Right lobe of liver (tissue), 6 donors: ENCODE results near the gene ATXN2. TPM values are rescaled to one million over a fixed set of nuclear protein-coding genes. Genes with fewer than 3 reads are reported as not detected.
"Not testable (repeated sequence)": the region's sequence is repeated elsewhere in the genome, so short reads cannot be mapped to it uniquely, and the experiment has no call there.

ENCODE experiments used
- ATAC-seq, 4 donors: fragments of 200-7000 bp; cut with Tn5 transposase; one replicate each; pipeline ENCODE4 v1.9.1; 2020; ENCODE audit warnings: mild to moderate bottlenecking in 4 of 4, moderate library complexity in 4 of 4
- DNase-seq, 3 donors: peaks; one replicate each; pipeline ENCODE4 v3.0.0-alpha.2; 2020
- H3K27ac ChIP-seq, 3 donors: fragments of 200-600 bp; one replicate each; pipeline ENCODE4 v1.8.0; 2022
- H3K27me3 ChIP-seq, 2 donors: fragments of 200-600 bp; one replicate each; pipeline ENCODE4 v1.8.0; 2022
- H3K36me3 ChIP-seq, 4 donors: fragments of 200-600 bp; sonication (generic) in 1 of 4; one replicate each; pipeline versions ENCODE4 v1.5.1 to v1.8.0; 2017 to 2022; ENCODE audit warnings: control low read depth in 1 of 4
- H3K4me1 ChIP-seq, 4 donors: fragments of 200-600 bp; sonication (generic) in 1 of 4; one replicate each; pipeline versions ENCODE4 v1.5.1 to v1.8.0; 2017 to 2022; ENCODE audit warnings: control low read depth in 1 of 4
- H3K4me3 ChIP-seq, 3 donors: fragments of 200-600 bp; one replicate each; pipeline ENCODE4 v1.8.0; 2022
- H3K9me3 ChIP-seq, 4 donors: fragments of 200-600 bp; sonication (generic) in 1 of 4; one replicate each; pipeline versions ENCODE4 v1.5.1 to v1.8.0; 2017 to 2022; ENCODE audit warnings: control low read depth in 1 of 4
- POLR2A ChIP-seq: fragments of 450-650 bp; IDR thresholded peaks from one replicate; pipeline ENCODE4 v1.6.1; 2017; ENCODE audit warnings: antibody characterized with exemption, mild to moderate bottlenecking
- WGBS: methylation state at CpG from one replicate; pipeline ENCODE4 v1.1.6; 2018; ENCODE audit warnings: low coverage, low lambda C conversion rate; ENCODE audit not compliant: insufficient coverage; ENCODE audit errors: missing lambda C conversion rate; 5-methylcytosine and 5-hydroxymethylcytosine counted together
- intact Hi-C, 2 donors: fragments of 100-400 bp; cut with DNase I; formaldehyde crosslinking; loops; one replicate each; pipeline versions ENCODE4 v1.11.2 to v1.14.1; 2022
- total RNA-seq, 6 experiments: library from RNA; depleted of rRNA in 2 of 6; stranded (reverse); fragments of >200 nt in 2 of 6; fragmentation: NEBNext Ultra II Directional in 3 of 6; extraction: Animal tissue kit (Norgen Biotek cat#: 25700) in 3 of 6; gene quantifications; one replicate each; pipeline versions ENCODE4 v1.1.0 to v1.2.4, GENCODE V29; 2016 to 2023
- TF ChIP-seq, protein P1 (sequence below), 4 donors: fragments of 200-600 bp in 3 of 4; fragments of 450-650 bp in 1 of 4; IDR thresholded peaks; one replicate each; pipeline versions ENCODE4 v1.5.1 to v1.8.0; 2016 to 2022; ENCODE audit warnings: antibody characterized with exemption in 4 of 4, mild to moderate bottlenecking in 2 of 4
- donor health status: DM: no; HTN: yes; CAD: no.
- donor health status: DM: no; HTN: no; CAD: no.
- donor health status: DM: no; HTN: no; CAD: no.
- donor health status: DM: no; HTN: yes; CAD: no.
- donor health status: DM: no; HTN: yes; CAD: no.

The ATXN2 gene
- total RNA-seq, 6 experiments from 2014 or later, result 19.1 to 39.5 (median 27.6) TPM

DNA sequence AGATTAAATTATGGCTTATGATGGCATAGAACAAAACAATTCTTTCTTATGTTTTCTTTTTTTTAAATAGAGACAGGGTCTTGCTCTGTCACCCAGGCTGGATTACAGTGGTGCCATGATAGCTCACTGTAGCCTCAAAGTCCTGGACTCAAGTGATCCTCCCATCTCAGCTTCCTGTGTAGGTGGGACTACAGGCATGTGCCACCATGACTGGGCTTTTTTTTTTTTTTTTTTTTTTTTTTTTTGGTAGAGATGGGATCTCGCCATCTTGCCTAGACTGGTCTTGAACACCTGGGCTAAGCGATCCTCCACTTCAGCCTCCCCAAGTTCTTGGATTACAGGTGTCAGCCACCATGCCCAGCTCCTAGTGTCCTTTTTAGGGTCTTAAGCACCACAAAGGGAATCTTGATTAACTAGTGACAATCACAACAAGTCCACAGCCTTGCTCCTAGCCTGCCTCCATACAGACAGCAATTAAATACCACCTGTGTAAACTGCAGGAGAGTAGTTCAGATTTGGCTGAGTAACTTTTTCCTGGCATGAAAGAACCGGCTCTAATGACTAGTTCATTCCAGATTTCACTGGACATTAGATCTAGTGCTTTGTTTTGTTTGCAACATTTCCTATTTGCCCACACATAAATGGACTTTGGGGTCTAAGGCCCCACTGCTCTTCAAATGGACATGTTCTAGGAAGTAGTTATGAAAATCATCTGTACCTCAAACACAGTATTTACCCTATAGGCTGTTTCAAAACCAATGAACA is 131.8 kb downstream of the ATXN2 start:
- ATAC-seq (peak; percentile 33 to 78 (median 58)), DNase-seq (peak in 1 of 3 donors; percentile 24)
- Histone ChIP-seq H3K4me1 (peaks cover 0 to 12% (median 8%) of the 10 kb centered on the region in 4 donors), H3K27ac (peak overlapping the region; percentile 7 to 47 (median 31)), H3K9me3 (no peaks in the 10 kb centered on the region), H3K36me3 (peaks cover 0 to 17% (median 9%) of the 10 kb centered on the region in 4 donors), H3K4me3 (no peak overlapping the region), H3K27me3 (no peaks in the 10 kb centered on the region)
- WGBS, result 76% methylated on average over 3 of the region's 3 CpGs
- intact Hi-C loops, result no loop called here
- no peak for TF ChIP-seq POLR2A
- TF ChIP-seq, protein P1, sequence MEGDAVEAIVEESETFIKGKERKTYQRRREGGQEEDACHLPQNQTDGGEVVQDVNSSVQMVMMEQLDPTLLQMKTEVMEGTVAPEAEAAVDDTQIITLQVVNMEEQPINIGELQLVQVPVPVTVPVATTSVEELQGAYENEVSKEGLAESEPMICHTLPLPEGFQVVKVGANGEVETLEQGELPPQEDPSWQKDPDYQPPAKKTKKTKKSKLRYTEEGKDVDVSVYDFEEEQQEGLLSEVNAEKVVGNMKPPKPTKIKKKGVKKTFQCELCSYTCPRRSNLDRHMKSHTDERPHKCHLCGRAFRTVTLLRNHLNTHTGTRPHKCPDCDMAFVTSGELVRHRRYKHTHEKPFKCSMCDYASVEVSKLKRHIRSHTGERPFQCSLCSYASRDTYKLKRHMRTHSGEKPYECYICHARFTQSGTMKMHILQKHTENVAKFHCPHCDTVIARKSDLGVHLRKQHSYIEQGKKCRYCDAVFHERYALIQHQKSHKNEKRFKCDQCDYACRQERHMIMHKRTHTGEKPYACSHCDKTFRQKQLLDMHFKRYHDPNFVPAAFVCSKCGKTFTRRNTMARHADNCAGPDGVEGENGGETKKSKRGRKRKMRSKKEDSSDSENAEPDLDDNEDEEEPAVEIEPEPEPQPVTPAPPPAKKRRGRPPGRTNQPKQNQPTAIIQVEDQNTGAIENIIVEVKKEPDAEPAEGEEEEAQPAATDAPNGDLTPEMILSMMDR (IDR thresholded peaks at IDR 0.05), result no peak

DNA sequence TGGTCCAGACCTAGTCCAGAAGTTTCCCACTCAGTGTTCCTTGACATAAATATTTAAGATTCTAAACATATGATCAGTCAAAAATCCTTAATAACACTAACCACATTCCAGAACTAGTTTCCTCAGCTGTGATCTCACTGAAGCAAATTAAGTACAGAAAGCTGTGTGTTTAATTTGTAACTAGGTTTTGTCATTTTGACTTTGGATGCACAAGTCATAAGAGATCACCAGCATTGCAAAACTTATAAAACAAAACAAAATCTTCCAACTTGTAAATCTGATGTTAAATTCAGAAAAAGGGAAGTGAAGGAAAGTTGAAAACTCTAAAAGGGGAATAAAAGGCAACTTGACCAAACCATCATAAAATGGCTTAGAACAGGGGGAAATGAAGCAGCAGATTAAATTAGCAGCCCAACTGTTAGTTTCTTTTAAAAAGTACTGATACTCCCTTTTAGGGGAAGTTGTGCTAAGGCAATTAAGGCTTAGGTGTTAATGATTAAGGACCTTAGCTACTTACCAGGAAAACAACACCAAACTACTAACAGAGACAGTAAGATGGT is 136.8 kb downstream of the ATXN2 start:
- Histone ChIP-seq H3K36me3 (peaks cover 0 to 17% (median 2%) of the 10 kb centered on the region in 4 donors), H3K4me1 (peaks cover 0 to 27% (median 12%) of the 10 kb centered on the region in 4 donors), H3K4me3 (no peak overlapping the region), H3K9me3 (no peaks in the 10 kb centered on the region), H3K27me3 (no peaks in the 10 kb centered on the region), H3K27ac (peak overlapping the region; percentile 16 to 74 (median 54))
- intact Hi-C loops, result no loop called here
- DNase-seq (no peak), ATAC-seq (peak; percentile 46 to 82 (median 70))
- TF ChIP-seq, protein P1 (IDR thresholded peaks at IDR 0.05), result no peak
- no peak for TF ChIP-seq POLR2A

DNA sequence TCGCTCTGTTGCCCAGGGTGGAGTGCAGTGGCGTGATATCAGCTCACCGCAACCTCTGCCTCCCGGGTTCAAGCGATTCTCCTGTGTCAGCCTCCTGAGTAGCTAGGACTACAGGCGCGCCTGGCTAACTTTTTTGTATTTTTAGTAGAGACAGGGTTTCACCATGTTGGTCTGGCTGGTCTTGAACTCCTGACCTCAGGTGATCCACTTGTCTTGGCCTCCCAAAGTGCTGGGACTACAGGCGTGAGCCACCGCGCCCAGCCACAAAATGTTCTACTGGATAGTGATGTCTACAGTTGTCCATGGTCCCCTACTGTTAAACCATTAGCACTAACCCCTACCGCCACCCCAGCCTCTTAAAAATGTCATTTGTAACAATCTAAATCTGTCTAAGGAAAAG is 139.0 kb downstream of the ATXN2 start:
- 90% methylated on average over 2 of the region's 11 CpGs for WGBS
- H3K4me1 ChIP-seq, result peaks cover 0 to 27% (median 12%) of the 10 kb centered on the region in 4 donors
- H3K27me3 ChIP-seq, H3K9me3 ChIP-seq, H3K4me3 ChIP-seq, intact Hi-C loops, H3K27ac ChIP-seq, ATAC-seq: not testable (repeated sequence)
- DNase-seq, result peak in 1 of 3 donors; percentile 25
- H3K36me3 ChIP-seq, result peaks cover 5 to 38% (median 15%) of the 10 kb centered on the region in 4 donors

DNA sequence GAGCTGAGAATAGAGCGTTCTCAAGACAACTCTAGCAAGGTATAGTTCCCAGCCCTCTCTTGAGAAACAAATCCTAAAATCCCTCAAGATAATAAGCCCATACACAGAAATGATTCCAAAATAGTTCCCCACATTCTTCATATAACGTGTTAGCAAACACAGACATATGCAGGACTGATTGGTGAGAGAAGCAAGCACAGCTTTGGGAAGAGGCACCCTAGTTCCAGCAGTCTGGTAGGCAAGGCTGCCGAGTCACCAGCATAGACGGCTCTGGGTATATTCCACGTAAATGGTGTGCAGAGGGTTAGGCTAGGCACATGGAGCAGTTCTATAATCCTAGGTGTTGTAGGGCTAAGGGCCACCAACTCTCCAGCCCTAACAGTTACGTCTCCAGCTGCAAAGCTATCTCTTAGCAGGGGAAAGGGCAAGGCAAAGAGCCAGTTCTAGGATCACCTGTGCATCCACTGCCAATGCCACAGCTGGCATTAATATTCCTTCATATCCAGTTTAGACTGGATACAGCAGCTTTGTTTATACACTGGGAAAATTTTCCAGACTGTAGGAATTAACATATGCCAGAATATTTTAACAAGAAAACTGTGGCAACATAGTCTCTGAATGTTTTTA is 140.5 kb downstream of the ATXN2 start:
- H3K36me3 ChIP-seq, result peaks cover 5 to 53% (median 17%) of the 10 kb centered on the region in 4 donors
- ATAC-seq (peak; percentile 26 to 70 (median 46)), DNase-seq (peak in 1 of 3 donors; percentile 65)
- no peak overlapping the region for H3K4me3 ChIP-seq
- H3K4me1 ChIP-seq, result peaks cover 0 to 27% (median 12%) of the 10 kb centered on the region in 4 donors
- H3K27me3 ChIP-seq, result no peaks in the 10 kb centered on the region
- WGBS, result 88% methylated on average over 3 of the region's 6 CpGs
- H3K9me3 ChIP-seq, result no peaks in the 10 kb centered on the region
- intact Hi-C loops, result loop anchor here in 1 of 2 donors (10.0 kb wide), 1 partner anchor 64 kb away; no protein-coding TSS in a partner anchor
- peak overlapping the region in 1 of 3 donors; percentile 25 for H3K27ac ChIP-seq
- TF ChIP-seq POLR2A, result no peak
- TF ChIP-seq, protein P1 (IDR thresholded peaks at IDR 0.05), result no peak
